Airway epithelial cell (primary cell): ENCODE results near the gene HSD3B7. TPM values are rescaled to one million over a fixed set of nuclear protein-coding genes. Genes with fewer than 3 reads are reported as not detected.

Experiments used
- total RNA-seq: library from RNA; depleted of rRNA; stranded (reverse); fragments of >200 nt; gene quantifications from 2 replicates; pipeline ENCODE4 v1.2.3, GENCODE V29; 2015

The HSD3B7 gene
- total RNA-seq: 8.8 and 10.4 TPM in 2 replicates

GRCh38 chr16:30984669-30985400 is at the start of gene HSD3B7:
Gene HSD3B7 (plus strand): TSS chr16:30985207. CDS start chr16:30985659, 452 bp downstream.

GRCh38 chr16:30948667-30949649 is 36.0 kb upstream of the HSD3B7 start, which contains the start of gene ORAI3:
Gene ORAI3 (plus strand): TSS chr16:30949068. CDS start chr16:30949290, 222 bp downstream.

GRCh38 chr16:30957456-30958174 is 27.4 kb upstream of the HSD3B7 start, which contains the start of gene SETD1A:
Gene SETD1A (plus strand): TSS chr16:30957754. CDS start chr16:30958732, 978 bp downstream.

GRCh38 chr16:31010585-31011325 is 25.7 kb downstream of the HSD3B7 start, which contains the start of gene STX1B:
Gene STX1B (minus strand): TSS chr16:31010638. CDS start chr16:31010396, 242 bp downstream.

GRCh38 chr16:31032736-31033708 is 48.0 kb downstream of the HSD3B7 start, which contains the start of gene STX4:
Gene STX4 (plus strand): TSS chr16:31033558. CDS start chr16:31033806, 248 bp downstream.

Other genes starting within 250 kb of the HSD3B7 start
- 17.9 and 19.8 TPM in 2 replicates for gene PHKG2, start 236.8 kb upstream of the HSD3B7 start, total RNA-seq
- gene CFAP119, start 223.1 kb upstream of the HSD3B7 start, total RNA-seq: 1.7 and 3.0 TPM in 2 replicates
- 66.8 and 76.7 TPM in 2 replicates for gene RNF40, start 222.9 kb upstream of the HSD3B7 start, total RNA-seq
- 9.9 and 14.6 TPM in 2 replicates for gene ZNF629, start 198.0 kb upstream of the HSD3B7 start, total RNA-seq
- gene BCL7C, start 91.1 kb upstream of the HSD3B7 start, total RNA-seq: 49.9 and 56.1 TPM in 2 replicates
- 1.6 and 2.5 TPM in 2 replicates for gene CTF1, start 88.6 kb upstream of the HSD3B7 start, total RNA-seq
- 38.2 and 39.7 TPM in 2 replicates for gene FBXL19, start 61.6 kb upstream of the HSD3B7 start, total RNA-seq
- gene ORAI3, start 36.1 kb upstream of the HSD3B7 start, total RNA-seq: 22.2 and 30.5 TPM in 2 replicates
- 3.4 and 4.6 TPM in 2 replicates for gene SETD1A, start 27.5 kb upstream of the HSD3B7 start, total RNA-seq
- 0.05 and 1.1 TPM in 2 replicates for gene STX1B, start 25.4 kb downstream of the HSD3B7 start, total RNA-seq
- 19.9 and 21.9 TPM in 2 replicates for gene STX4, start 48.4 kb downstream of the HSD3B7 start, total RNA-seq
- 12.2 and 32.0 TPM in 2 replicates for gene ZNF668, start 89.0 kb downstream of the HSD3B7 start, total RNA-seq
- gene ZNF646, start 89.2 kb downstream of the HSD3B7 start, total RNA-seq: 11.4 and 13.9 TPM in 2 replicates
- 0.65 and 0.78 TPM in 2 replicates for gene PRSS53, start 103.7 kb downstream of the HSD3B7 start, total RNA-seq
- 86.5 and 89.8 TPM in 2 replicates for gene VKORC1, start 109.6 kb downstream of the HSD3B7 start, total RNA-seq
- gene BCKDK, start 123.2 kb downstream of the HSD3B7 start, total RNA-seq: 60.4 and 70.8 TPM in 2 replicates
- 16.9 and 30.6 TPM in 2 replicates for gene KAT8, start 132.5 kb downstream of the HSD3B7 start, total RNA-seq
- 80.0 and 81.1 TPM in 2 replicates for gene PRSS8, start 150.5 kb downstream of the HSD3B7 start, total RNA-seq
- gene PRSS36, start 164.9 kb downstream of the HSD3B7 start, total RNA-seq: 0.07 TPM in 1 of 2 replicates, not detected in the other
- 46.6 and 58.3 TPM in 2 replicates for gene FUS, start 194.9 kb downstream of the HSD3B7 start, total RNA-seq
- 117 and 127 TPM in 2 replicates for gene PYCARD, start 217.6 kb downstream of the HSD3B7 start, total RNA-seq
- 0.28 TPM in 1 of 2 replicates, not detected in the other for gene TRIM72, start 228.9 kb downstream of the HSD3B7 start, total RNA-seq
- gene PYDC1, start 231.9 kb downstream of the HSD3B7 start, total RNA-seq: not detected in 2 replicates